Measurements from ENCODE around the gene ITPRID2. TPM values are rescaled to one million over a fixed set of nuclear protein-coding genes. Genes with fewer than 3 reads are reported as not detected.

ITPRID2 gene
- total and polyA plus RNA-seq, 2 of the 8 experiments (the other 6 are each of a cell fraction or from before 2014, with no cell fraction given) = 1.9 to 12.6 TPM

- TF ChIP-seq GABPA (IDR thresholded peaks at IDR 0.05; ENCODE audit: borderline replicate concordance, insufficient read depth, low read length) (no peak), SP4 (IDR thresholded peaks at IDR 0.05; ENCODE audit: low read length) (no peak), SIX5 (IDR thresholded peaks at IDR 0.05; ENCODE audit: low read depth, low read length) (no peak), ASH2L (IDR thresholded peaks at IDR 0.05; ENCODE audit: low read length) (no peak)
These were observed 44.4 kb upstream of the ITPRID2 start (continued) for GRCh38 chr2:181847198-181847556.

All from H1 (cell line).